IMR-90 (cell line): ENCODE measurements around the gene METTL22.

Experiments used
- CEBPB ChIP-seq: IDR thresholded peaks from 2 replicates; pipeline ENCODE4 v1.6.1; 2012; ENCODE audit warnings: low read depth, low read length, improper control_type of control experiment
- CHD1 ChIP-seq: IDR thresholded peaks from 2 replicates; pipeline ENCODE4 v1.6.1; 2012; ENCODE audit warnings: low read depth, low read length, improper control_type of control experiment
- MAZ ChIP-seq: IDR thresholded peaks from 2 replicates; pipeline ENCODE4 v1.6.1; 2012; ENCODE audit warnings: low read depth, mild to moderate bottlenecking, low read length, improper control_type of control experiment, moderate library complexity, borderline replicate concordance
- POLR2A ChIP-seq: IDR thresholded peaks from 2 replicates; pipeline ENCODE4 v1.6.1; 2012; ENCODE audit warnings: mild to moderate bottlenecking, low read depth, low read length
- TF ChIP-seq, protein P1 (sequence below): conservative IDR thresholded peaks from 2 replicates; pipeline ENCODE4 v1.5.1; 2012; ENCODE audit warnings: mild to moderate bottlenecking, low read depth, low read length, improper control_type of control experiment
- TF ChIP-seq, protein P2 (sequence below): fragments of 150-350 bp; IDR thresholded peaks from 2 replicates; pipeline ENCODE4 v1.6.1; 2016; ENCODE audit warnings: low read depth, mild to moderate bottlenecking, low read length, moderate library complexity, borderline replicate concordance

DNA sequence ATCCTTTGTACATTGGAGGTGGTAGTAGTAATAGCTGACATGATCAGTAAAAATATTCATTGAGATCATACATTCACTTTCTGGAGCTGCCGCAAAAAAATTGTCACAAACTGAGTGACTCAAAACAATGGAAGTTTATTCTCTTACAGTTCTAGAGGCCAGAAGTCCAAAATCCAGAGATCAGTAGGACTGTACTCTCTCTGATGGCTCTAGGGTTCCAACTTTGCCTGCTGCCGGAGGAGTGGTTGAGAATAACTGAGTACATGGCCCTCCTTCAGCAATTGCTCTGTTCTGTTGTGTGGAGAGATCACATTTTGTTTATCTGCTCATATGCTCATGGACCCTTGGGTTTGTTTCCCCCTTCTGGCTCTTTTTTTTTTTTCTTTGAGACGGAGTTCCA lies 76.5 kb downstream of the METTL22 start:
- TF ChIP-seq, protein P1, sequence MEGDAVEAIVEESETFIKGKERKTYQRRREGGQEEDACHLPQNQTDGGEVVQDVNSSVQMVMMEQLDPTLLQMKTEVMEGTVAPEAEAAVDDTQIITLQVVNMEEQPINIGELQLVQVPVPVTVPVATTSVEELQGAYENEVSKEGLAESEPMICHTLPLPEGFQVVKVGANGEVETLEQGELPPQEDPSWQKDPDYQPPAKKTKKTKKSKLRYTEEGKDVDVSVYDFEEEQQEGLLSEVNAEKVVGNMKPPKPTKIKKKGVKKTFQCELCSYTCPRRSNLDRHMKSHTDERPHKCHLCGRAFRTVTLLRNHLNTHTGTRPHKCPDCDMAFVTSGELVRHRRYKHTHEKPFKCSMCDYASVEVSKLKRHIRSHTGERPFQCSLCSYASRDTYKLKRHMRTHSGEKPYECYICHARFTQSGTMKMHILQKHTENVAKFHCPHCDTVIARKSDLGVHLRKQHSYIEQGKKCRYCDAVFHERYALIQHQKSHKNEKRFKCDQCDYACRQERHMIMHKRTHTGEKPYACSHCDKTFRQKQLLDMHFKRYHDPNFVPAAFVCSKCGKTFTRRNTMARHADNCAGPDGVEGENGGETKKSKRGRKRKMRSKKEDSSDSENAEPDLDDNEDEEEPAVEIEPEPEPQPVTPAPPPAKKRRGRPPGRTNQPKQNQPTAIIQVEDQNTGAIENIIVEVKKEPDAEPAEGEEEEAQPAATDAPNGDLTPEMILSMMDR: no peak
- TF ChIP-seq POLR2A: no peak
- no peak for TF ChIP-seq CHD1
- no peak for TF ChIP-seq CEBPB
- TF ChIP-seq, protein P2, sequence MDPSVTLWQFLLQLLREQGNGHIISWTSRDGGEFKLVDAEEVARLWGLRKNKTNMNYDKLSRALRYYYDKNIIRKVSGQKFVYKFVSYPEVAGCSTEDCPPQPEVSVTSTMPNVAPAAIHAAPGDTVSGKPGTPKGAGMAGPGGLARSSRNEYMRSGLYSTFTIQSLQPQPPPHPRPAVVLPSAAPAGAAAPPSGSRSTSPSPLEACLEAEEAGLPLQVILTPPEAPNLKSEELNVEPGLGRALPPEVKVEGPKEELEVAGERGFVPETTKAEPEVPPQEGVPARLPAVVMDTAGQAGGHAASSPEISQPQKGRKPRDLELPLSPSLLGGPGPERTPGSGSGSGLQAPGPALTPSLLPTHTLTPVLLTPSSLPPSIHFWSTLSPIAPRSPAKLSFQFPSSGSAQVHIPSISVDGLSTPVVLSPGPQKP: no peak
- TF ChIP-seq MAZ: no peak
